Esophagus squamous epithelium (tissue), 4 donors: Measurements from ENCODE around the gene RGS3.

Experiments used
- CTCF ChIP-seq, 6 experiments: fragments of 450-650 bp in 4 of 6; fragments of 200-600 bp in 2 of 6; sonication (generic) in 2 of 6; IDR thresholded peaks; one replicate each; pipeline ENCODE4 v1.5.1; 2016 to 2019; ENCODE audit warnings: antibody characterized with exemption in 6 of 6, mild to moderate bottlenecking in 4 of 6, moderate library complexity in 4 of 6
- POLR2A ChIP-seq, 4 donors: fragments of 450-650 bp; IDR thresholded peaks; one replicate each; pipeline ENCODE4 v1.6.1; 2017; ENCODE audit warnings: antibody characterized with exemption in 4 of 4, mild to moderate bottlenecking in 4 of 4, moderate library complexity in 3 of 4

DNA sequence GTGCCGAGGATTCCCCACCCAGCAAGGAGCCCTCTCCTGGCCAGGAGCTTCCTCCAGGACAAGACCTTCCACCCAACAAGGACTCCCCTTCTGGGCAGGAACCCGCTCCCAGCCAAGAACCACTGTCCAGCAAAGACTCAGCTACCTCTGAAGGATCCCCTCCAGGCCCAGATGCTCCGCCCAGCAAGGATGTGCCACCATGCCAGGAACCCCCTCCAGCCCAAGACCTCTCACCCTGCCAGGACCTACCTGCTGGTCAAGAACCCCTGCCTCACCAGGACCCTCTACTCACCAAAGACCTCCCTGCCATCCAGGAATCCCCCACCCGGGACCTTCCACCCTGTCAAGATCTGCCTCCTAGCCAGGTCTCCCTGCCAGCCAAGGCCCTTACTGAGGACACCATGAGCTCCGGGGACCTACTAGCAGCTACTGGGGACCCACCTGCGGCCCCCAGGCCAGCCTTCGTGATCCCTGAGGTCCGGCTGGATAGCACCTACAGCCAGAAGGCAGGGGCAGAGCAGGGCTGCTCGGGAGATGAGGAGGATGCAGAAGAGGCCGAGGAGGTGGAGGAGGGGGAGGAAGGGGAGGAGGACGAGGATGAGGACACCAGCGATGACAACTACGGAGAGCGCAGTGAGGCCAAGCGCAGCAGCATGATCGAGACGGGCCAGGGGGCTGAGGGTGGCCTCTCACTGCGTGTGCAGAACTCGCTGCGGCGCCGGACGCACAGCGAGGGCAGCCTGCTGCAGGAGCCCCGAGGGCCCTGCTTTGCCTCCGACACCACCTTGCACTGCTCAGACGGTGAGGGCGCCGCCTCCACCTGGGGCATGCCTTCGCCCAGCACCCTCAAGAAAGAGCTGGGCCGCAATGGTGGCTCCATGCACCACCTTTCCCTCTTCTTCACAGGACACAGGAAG is 120.2 kb downstream of the RGS3 start:
- TF ChIP-seq CTCF (IDR thresholded peaks at IDR 0.05) (no peak), POLR2A (IDR thresholded peaks at IDR 0.05) (no peak)
